H1 (cell line): ENCODE results near the gene COA4. TPM values are rescaled to one million over a fixed set of nuclear protein-coding genes. Genes with fewer than 3 reads are reported as not detected.

Experiments used
- CEBPB ChIP-seq: IDR thresholded peaks from 2 replicates; pipeline ENCODE4 v1.6.1; 2012; ENCODE audit warnings: low read depth, low read length
- HDAC2 ChIP-seq, 2 experiments: fragments of 300-600 bp in 1 of 2; sonication (generic) in 1 of 2; IDR thresholded peaks; 2 replicates each; pipeline ENCODE4 v1.6.1; 2011 to 2012; ENCODE audit warnings: low read depth in 2 of 2, low read length in 2 of 2, mild to moderate bottlenecking in 2 of 2, moderate library complexity in 2 of 2, borderline replicate concordance in 1 of 2, inconsistent platforms in 1 of 2
- polyA plus RNA-seq, 7 experiments: library from polyadenylated mRNA; depleted of rRNA in 3 of 7; stranded (reverse) in 5 of 7; unstranded in 2 of 7; fragments of >200 nt in 5 of 7; fragments of 200-250 nt in 2 of 7; gene quantifications; 1 replicate in 5 of 7; 2 replicates in 1 of 7; 4 replicates in 1 of 7; pipeline versions ENCODE4 v1.2.1 to v1.2.3, GENCODE V29; 2011 to 2013; ENCODE audit warnings: missing spikeins in 2 of 7, mixed read lengths in 2 of 7
- total RNA-seq: library from RNA; stranded (reverse); fragmentation: NEBNext Ultra II Directional; extraction: Animal tissue kit (Norgen Biotek cat#: 25700); gene quantifications from 2 replicates; pipeline ENCODE4 v1.2.1, GENCODE V29; 2021

Gene COA4
- total and polyA plus RNA-seq, 2 of the 8 experiments (the other 6 are each of a cell fraction or from before 2014, with no cell fraction given), result 177 to 380 TPM

DNA sequence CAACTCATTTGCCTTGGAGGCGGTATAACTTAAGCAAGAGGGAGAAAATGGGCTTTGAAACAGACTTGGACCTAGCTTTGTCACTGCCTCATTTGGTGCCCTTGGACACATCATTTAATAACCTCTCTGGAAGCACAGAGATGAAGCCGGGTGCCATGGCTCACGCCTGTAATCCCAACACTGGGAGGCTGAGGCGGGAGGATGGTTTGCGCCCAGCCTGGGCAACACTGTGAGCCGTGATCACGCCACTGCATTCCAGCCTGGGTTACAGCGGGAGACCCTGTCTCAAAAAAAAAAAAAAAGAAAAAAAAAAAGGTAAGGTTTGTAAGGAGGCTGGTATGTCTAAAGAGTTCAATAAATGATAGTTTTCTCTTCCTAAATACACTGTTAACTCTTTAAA is 806 bp downstream of the COA4 start (continued):
- TF ChIP-seq HDAC2 (IDR thresholded peaks at IDR 0.05; ENCODE audit: borderline replicate concordance in 1 of 2, low read depth in 2 of 2, low read length in 2 of 2) (no peak), CEBPB (no peak)
